ENCODE measurements around the gene IL7R. TPM values are rescaled to one million over a fixed set of nuclear protein-coding genes. Genes with fewer than 3 reads are reported as not detected.
"Not testable (repeated sequence)": the region's sequence is repeated elsewhere in the genome, so short reads cannot be mapped to it uniquely, and the experiment has no call there.

IL7R gene
- total RNA-seq, 1 donor from 2014 or later: 0.54 TPM

GRCh38 chr5:35890021-35891020, 33.6 kb downstream of the IL7R start:
- H3K27ac Mint-ChIP-seq (ENCODE audit: unreplicated experiment): no peak overlapping the region

DNA sequence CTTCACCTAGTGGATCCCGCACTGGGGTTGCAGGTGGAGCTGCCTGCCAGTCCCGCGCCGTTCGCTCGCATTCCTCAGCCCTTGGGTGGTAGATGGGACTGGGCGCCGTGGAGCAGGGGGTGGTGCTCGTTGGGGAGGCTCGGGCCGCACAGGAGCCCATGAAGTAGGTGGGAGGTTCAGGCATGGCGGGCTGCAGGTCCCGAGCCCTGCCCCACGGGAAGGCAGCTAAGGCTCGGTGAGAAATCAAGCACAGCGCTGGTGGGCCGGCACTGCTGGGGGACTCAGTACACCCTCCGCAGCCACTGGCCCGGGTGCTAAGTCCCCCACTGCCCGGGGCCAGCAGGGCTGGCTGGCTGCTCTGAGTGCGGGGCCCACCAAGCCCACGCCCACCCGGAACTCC, 36.1 kb downstream of the IL7R start:
- not testable (repeated sequence) for H3K9me3 Mint-ChIP-seq (ENCODE audit: unreplicated experiment); H3K27me3 Mint-ChIP-seq (ENCODE audit: unreplicated experiment); H3K36me3 Mint-ChIP-seq (ENCODE audit: low read depth, unreplicated experiment); H3K4me3 Mint-ChIP-seq (ENCODE audit: unreplicated experiment); DNase-seq (ENCODE audit: low spot score); H3K27ac Mint-ChIP-seq (ENCODE audit: unreplicated experiment); H3K4me1 Mint-ChIP-seq (ENCODE audit: unreplicated experiment)

More at GRCh38 chr5:35890021-35891020, 33.6 kb downstream of the IL7R start:
- no peak for TF ChIP-seq CTCF (IDR thresholded peaks at IDR 0.05; ENCODE audit: unreplicated experiment)
- H3K4me1 Mint-ChIP-seq (ENCODE audit: unreplicated experiment): no peaks in the 10 kb centered on the region
- H3K27me3 Mint-ChIP-seq (ENCODE audit: unreplicated experiment): peaks cover 3% of the 10 kb centered on the region
- H3K36me3 Mint-ChIP-seq (ENCODE audit: low read depth, unreplicated experiment): no peaks in the 10 kb centered on the region
- H3K9me3 Mint-ChIP-seq (ENCODE audit: unreplicated experiment): no peaks in the 10 kb centered on the region
- H3K4me3 Mint-ChIP-seq (ENCODE audit: unreplicated experiment): no peak overlapping the region
- no peak for DNase-seq (ENCODE audit: low spot score)

GRCh38 chr5:35894131-35894530, 37.4 kb downstream of the IL7R start:
- Mint-ChIP-seq H3K27ac (ENCODE audit: unreplicated experiment) (no peak overlapping the region), H3K4me1 (ENCODE audit: unreplicated experiment) (no peaks in the 10 kb centered on the region), H3K4me3 (ENCODE audit: unreplicated experiment) (no peak overlapping the region), H3K9me3 (ENCODE audit: unreplicated experiment) (no peaks in the 10 kb centered on the region), H3K27me3 (ENCODE audit: unreplicated experiment) (peaks cover 5% of the 10 kb centered on the region), H3K36me3 (ENCODE audit: low read depth, unreplicated experiment) (no peaks in the 10 kb centered on the region)
- DNase-seq (ENCODE audit: low spot score): no peak
- TF ChIP-seq CTCF (IDR thresholded peaks at IDR 0.05; ENCODE audit: unreplicated experiment): no peak

DNA sequence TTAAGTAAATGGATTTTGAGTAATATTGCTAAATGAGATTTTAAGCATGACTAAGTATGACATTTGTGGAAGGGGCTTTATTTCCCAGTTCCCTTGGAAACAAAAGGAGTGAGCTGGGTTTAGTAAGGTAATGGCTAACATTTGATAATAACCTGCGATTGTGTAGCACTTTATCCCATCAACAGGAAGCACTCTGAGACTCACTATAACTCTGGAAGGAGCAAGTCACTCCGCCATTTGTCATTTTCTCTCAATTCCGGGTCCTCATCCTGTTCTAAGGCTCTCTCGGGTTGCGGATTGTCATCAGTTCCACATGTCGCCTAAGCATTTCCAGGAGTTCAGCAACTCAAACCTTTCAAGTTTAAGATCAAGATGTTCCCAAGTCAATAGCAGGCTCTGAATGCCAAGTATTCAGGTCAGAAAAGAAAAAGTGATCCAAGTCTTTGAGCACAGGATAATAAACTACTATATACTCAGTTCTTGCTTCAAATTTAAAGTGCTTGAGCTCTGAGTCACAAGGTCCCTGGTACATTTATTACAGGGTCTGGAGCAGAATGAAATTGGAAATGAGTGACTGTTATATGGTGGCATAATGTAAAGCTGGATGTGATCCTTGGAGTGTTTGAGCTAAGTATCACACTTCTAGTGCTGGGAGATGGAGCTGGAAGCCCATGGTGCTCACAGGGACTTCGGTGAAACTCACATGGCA, 42.4 kb downstream of the IL7R start:
- TF ChIP-seq CTCF (IDR thresholded peaks at IDR 0.05; ENCODE audit: unreplicated experiment): no peak
- Mint-ChIP-seq H3K27me3 (ENCODE audit: unreplicated experiment) (peaks cover 2% of the 10 kb centered on the region), H3K27ac (ENCODE audit: unreplicated experiment) (no peak overlapping the region), H3K36me3 (ENCODE audit: low read depth, unreplicated experiment) (no peaks in the 10 kb centered on the region), H3K4me1 (ENCODE audit: unreplicated experiment) (no peaks in the 10 kb centered on the region), H3K9me3 (ENCODE audit: unreplicated experiment) (no peaks in the 10 kb centered on the region), H3K4me3 (ENCODE audit: unreplicated experiment) (no peak overlapping the region)
- DNase-seq (ENCODE audit: low spot score): no peak

DNA sequence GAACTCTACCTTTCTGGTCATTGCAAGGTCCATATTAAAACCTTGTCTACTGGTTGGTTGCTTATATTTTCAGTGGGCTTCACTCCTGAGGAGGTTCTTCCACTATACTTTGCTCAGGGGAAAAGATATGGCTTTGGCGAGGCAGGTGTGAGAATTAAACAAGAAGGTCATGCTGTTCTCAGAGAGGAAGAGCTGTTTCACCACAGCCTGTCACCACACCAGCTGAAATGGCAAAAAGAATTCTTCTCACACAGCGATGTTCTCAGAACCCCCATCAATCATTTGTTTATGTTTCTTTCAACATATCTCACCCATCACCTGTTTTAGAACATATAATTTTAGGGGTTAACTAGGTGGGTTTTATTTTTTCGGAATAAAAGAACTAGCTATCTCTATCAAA, 43.1 kb downstream of the IL7R start:
- TF ChIP-seq CTCF (IDR thresholded peaks at IDR 0.05; ENCODE audit: unreplicated experiment): no peak
- no peak for DNase-seq (ENCODE audit: low spot score)
- Mint-ChIP-seq H3K4me1 (ENCODE audit: unreplicated experiment) (no peaks in the 10 kb centered on the region), H3K36me3 (ENCODE audit: low read depth, unreplicated experiment) (no peaks in the 10 kb centered on the region), H3K4me3 (ENCODE audit: unreplicated experiment) (no peak overlapping the region), H3K27me3 (ENCODE audit: unreplicated experiment) (peaks cover 2% of the 10 kb centered on the region), H3K9me3 (ENCODE audit: unreplicated experiment) (no peaks in the 10 kb centered on the region), H3K27ac (ENCODE audit: unreplicated experiment) (no peak overlapping the region)

All from endothelial cell (in vitro differentiated cells).